Keratinocyte (primary cell): ENCODE results near the gene USH1C. TPM values are rescaled to one million over a fixed set of nuclear protein-coding genes. Genes with fewer than 3 reads are reported as not detected.

Source experiments
- DNase-seq: peaks from one replicate; pipeline ENCODE4 v3.0.0-alpha.2; 2011; ENCODE audit warnings: low read depth, missing footprints, low spot score
- FAIRE-seq: peaks from 2 replicates; lab custom pipeline; 2011; peaks lifted over from hg19 to GRCh38; lab: Jason Lieb, UNC
- H2AFZ ChIP-seq: 2 replicates; pipeline ENCODE4 v1.6.0; 2012; ENCODE audit warnings: low read length, control low read depth, inconsistent platforms; ENCODE audit not compliant: control insufficient read depth
- H3K27ac ChIP-seq: 2 replicates; pipeline ENCODE4 v1.5.1; 2011; ENCODE audit warnings: low read length; ENCODE audit not compliant: control insufficient read depth, insufficient read depth
- H3K27me3 ChIP-seq: 3 replicates; pipeline ENCODE4 v1.6.0; 2011; ENCODE audit warnings: low read length; ENCODE audit not compliant: control insufficient read depth, insufficient read depth; ENCODE audit errors: extremely low read depth
- H3K36me3 ChIP-seq, 2 experiments: 2 replicates in 1 of 2; 3 replicates in 1 of 2; pipeline ENCODE4 v1.5.1; 2011; ENCODE audit warnings: low read length in 2 of 2, mild to moderate bottlenecking in 1 of 2; ENCODE audit not compliant: control insufficient read depth in 2 of 2, insufficient read depth in 2 of 2; ENCODE audit errors: extremely low read depth in 1 of 2
- H3K4me1 ChIP-seq: 3 replicates; pipeline ENCODE4 v1.5.1; 2011; ENCODE audit warnings: low read length; ENCODE audit not compliant: control insufficient read depth, insufficient read depth; ENCODE audit errors: extremely low read depth
- H3K4me2 ChIP-seq: 3 replicates; pipeline ENCODE4 v1.6.0; 2011; ENCODE audit warnings: low read depth, low read length; ENCODE audit not compliant: control insufficient read depth, insufficient read depth; ENCODE audit errors: extremely low read depth
- H3K4me3 ChIP-seq, 3 experiments: fragments of 200-600 bp in 1 of 3; sonication (generic) in 1 of 3; 2 replicates in 2 of 3; 3 replicates in 1 of 3; pipeline ENCODE4 v1.5.1; 2011 to 2016; ENCODE audit warnings: low read length in 3 of 3, mild to moderate bottlenecking in 3 of 3, control low read depth in 2 of 3, inconsistent platforms in 1 of 3, low read depth in 1 of 3, mixed read lengths in 1 of 3, mixed run types in 1 of 3, moderate library complexity in 1 of 3; ENCODE audit not compliant: control insufficient read depth in 2 of 3, insufficient read depth in 2 of 3; ENCODE audit errors: extremely low read depth in 1 of 3
- H3K79me2 ChIP-seq: 2 replicates; pipeline ENCODE4 v1.6.0; 2012; ENCODE audit warnings: low read length; ENCODE audit not compliant: control insufficient read depth, insufficient read depth
- H3K9ac ChIP-seq: 3 replicates; pipeline ENCODE4 v1.6.0; 2011; ENCODE audit warnings: low read length; ENCODE audit not compliant: control insufficient read depth, insufficient read depth; ENCODE audit errors: extremely low read depth
- H3K9me1 ChIP-seq: 3 replicates; pipeline ENCODE4 v1.6.0; 2011; ENCODE audit warnings: low read length; ENCODE audit not compliant: control insufficient read depth, insufficient read depth; ENCODE audit errors: extremely low read depth
- H3K9me3 ChIP-seq: 2 replicates; pipeline ENCODE4 v1.5.1; 2012; ENCODE audit warnings: low read depth, low read length; ENCODE audit not compliant: control insufficient read depth
- H4K20me1 ChIP-seq: 3 replicates; pipeline ENCODE4 v1.6.0; 2011; ENCODE audit warnings: low read length; ENCODE audit not compliant: control insufficient read depth, insufficient read depth; ENCODE audit errors: extremely low read depth
- CTCF ChIP-seq, 3 experiments: IDR thresholded peaks in 1 of 3; conservative IDR thresholded peaks in 1 of 3; optimal IDR thresholded peaks in 1 of 3; 2 replicates in 2 of 3; 3 replicates in 1 of 3; pipeline versions ENCODE3 to v1.5.1; 2011; ENCODE audit warnings: low read length in 3 of 3, mild to moderate bottlenecking in 3 of 3, moderate library complexity in 2 of 3, control low read depth in 1 of 3, inconsistent platforms in 1 of 3; ENCODE audit not compliant: insufficient read depth in 2 of 3; ENCODE audit errors: extremely low read depth in 1 of 3
- EZH2 ChIP-seq: IDR thresholded peaks from one replicate; pipeline ENCODE4 v1.6.1; 2012; ENCODE audit warnings: inconsistent platforms, mild to moderate bottlenecking, low read length, moderate library complexity
- dilution Hi-C: fragments of 300-500 bp; cut with MboI; formaldehyde crosslinking; loops from one replicate; pipeline ENCODE4 v1.7.0; 2020; ENCODE audit warnings: low sequenced_read_pairs; ENCODE audit not compliant: extremely low pct_ligation_motif_present
- polyA plus RNA-seq, 5 experiments: library from polyadenylated mRNA; depleted of rRNA in 3 of 5; stranded (reverse) in 3 of 5; stranded (forward) in 1 of 5; unstranded in 1 of 5; fragments of >200 nt; gene quantifications; 1 replicate in 1 of 5; 2 replicates in 3 of 5; 3 replicates in 1 of 5; pipeline versions ENCODE4 v1.2.1 to v1.2.3, GENCODE V29; 2011 to 2012; ENCODE audit warnings: missing spikeins in 2 of 5, low read depth in 1 of 5, low replicate concordance in 1 of 5

The USH1C gene
- polyA plus RNA-seq, 1 donor (not counting 4 experiments of a cell fraction or from before 2014, with no cell fraction given), result not detected

DNA sequence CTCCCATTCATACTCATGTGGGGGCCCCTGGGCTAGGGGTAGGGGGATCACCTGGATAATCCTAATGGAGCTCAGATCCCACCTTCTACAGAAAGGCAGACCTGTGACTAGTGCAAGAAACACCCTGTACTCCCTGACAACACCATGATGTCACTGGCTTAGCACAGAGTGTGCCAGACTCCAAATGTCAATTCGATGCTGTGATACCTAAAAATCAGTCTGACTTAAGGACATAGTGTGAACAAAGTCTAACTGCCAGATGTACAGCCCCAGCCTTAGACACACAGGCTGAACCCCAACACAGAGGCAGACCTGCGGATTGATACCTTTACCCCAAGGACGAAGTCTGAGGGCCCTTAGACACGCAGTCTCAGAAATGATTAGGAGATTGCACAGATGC, 76.1 kb downstream of the USH1C start:
- no peaks in the 10 kb centered on the region for H3K79me2 ChIP-seq
- H3K9me1 ChIP-seq, result no peaks in the 10 kb centered on the region
- H3K4me2 ChIP-seq, result no peak overlapping the region
- no peaks in the 10 kb centered on the region for H3K9me3 ChIP-seq
- H3K4me3 ChIP-seq, result no peak overlapping the region
- TF ChIP-seq EZH2 (no peak), CTCF (optimal IDR thresholded peaks at IDR 0.05 in 1 of 3, IDR thresholded peaks at IDR 0.05 in 1 of 3, conservative IDR thresholded peaks at IDR 0.05 in 1 of 3; ENCODE audit: extremely low read depth in 1 of 3, insufficient read depth in 2 of 3, low read length in 3 of 3) (no peak)
- no peak for DNase-seq
- no peak overlapping the region for H3K27ac ChIP-seq
- H4K20me1 ChIP-seq, result no peaks in the 10 kb centered on the region
- no peaks in the 10 kb centered on the region for H3K4me1 ChIP-seq
- H3K27me3 ChIP-seq, result peaks cover 12% of the 10 kb centered on the region
- FAIRE-seq, result no peak
- dilution Hi-C loops, result no loop called here
- H2AFZ ChIP-seq, result no peak overlapping the region
- no peak overlapping the region for H3K9ac ChIP-seq
- H3K36me3 ChIP-seq, result no peaks in the 10 kb centered on the region

DNA sequence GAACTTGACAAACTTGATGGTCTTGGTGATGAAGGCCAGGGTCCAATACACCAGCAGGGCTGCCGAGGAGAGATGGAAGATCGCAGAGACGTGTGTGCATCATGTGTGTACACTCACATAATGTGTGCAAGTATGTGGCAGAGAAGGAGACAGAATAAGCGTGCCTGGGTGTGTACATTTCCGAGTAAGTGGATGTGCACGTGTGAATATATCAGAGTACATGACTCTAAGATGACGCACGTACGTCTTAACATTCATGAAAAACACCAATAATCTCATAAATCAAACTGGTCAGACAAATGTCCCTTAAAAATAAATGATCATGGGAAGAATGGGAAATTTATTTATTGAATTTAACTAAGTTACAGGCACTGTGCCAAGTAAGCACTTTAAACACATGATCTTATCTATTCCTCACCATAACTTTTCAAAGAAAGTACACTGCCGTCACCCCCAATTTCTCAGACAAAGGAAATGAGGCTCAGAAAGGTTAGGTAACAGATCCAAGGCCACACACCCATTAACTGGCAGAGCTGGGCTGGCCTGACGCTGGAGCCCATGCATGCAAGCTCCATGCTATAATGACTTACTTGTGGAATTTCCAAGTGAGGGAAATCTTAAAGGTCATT, 80.6 kb downstream of the USH1C start:
- no peak for TF ChIP-seq EZH2
- no peak for TF ChIP-seq CTCF (optimal IDR thresholded peaks at IDR 0.05 in 1 of 3, IDR thresholded peaks at IDR 0.05 in 1 of 3, conservative IDR thresholded peaks at IDR 0.05 in 1 of 3; ENCODE audit: extremely low read depth in 1 of 3, insufficient read depth in 2 of 3, low read length in 3 of 3)
- Histone ChIP-seq H3K79me2 (no peaks in the 10 kb centered on the region), H3K9me3 (no peaks in the 10 kb centered on the region), H3K9ac (no peak overlapping the region), H3K4me1 (no peaks in the 10 kb centered on the region), H3K9me1 (no peaks in the 10 kb centered on the region), H2AFZ (no peak overlapping the region), H3K27me3 (peaks cover 8% of the 10 kb centered on the region), H3K36me3 (no peaks in the 10 kb centered on the region), H3K27ac (no peak overlapping the region), H3K4me2 (no peak overlapping the region), H3K4me3 (no peak overlapping the region), H4K20me1 (no peaks in the 10 kb centered on the region)
- DNase-seq (no peak), FAIRE-seq (no peak)
- dilution Hi-C loops, result no loop called here
